ENCODE results near the gene PDLIM1. TPM values are rescaled to one million over a fixed set of nuclear protein-coding genes. Genes with fewer than 3 reads are reported as not detected.
A peak's percentile ranks its signal among the peaks of the same experiment; 100 is the strongest.

The PDLIM1 gene
- total RNA-seq, 1 experiment from 2014 or later = 67.4 TPM

DNA sequence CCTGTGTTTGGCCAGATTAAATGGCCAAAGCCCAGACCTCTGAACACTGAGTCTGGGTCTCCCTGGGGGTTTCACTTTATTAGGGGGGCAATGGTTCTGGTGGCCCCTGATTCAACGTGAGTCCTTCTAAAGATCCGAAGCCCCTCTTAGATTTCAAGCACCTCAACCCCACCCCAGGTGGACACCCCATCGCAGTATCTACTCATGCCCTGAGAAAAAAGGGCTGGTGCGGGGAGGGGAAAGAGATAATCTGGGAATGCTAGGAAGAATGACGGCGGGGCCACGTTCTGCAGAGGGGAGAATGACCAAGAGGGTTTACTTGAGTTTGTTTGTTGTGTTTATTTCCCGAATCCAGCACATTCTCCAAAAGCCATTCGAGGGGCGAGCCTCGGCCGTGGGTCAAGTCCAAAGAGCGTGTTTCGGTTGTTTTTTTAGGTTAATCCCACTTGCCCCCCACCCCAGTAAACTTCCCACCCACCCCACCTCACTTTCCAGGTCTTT lies 832 bp downstream of the PDLIM1 start:
- H3K4me2 ChIP-seq (ENCODE audit: low read length) = peak overlapping the region; percentile 88
- intact Hi-C loops (cut with micrococcal nuclease) = no loop called here
- H3K27ac ChIP-seq (ENCODE audit: low read depth, low read length) = peak overlapping the region; percentile 71; the same call in 1 of the 2 replicates
- TF ChIP-seq CBX3 (IDR thresholded peaks at IDR 0.05; ENCODE audit: low read depth) = no peak
- no peak for TF ChIP-seq JUND (IDR thresholded peaks at IDR 0.05)
- TF ChIP-seq EZH2 (IDR thresholded peaks at IDR 0.05) = no peak
- no peak for TF ChIP-seq EZH2phosphoT487 (IDR thresholded peaks at IDR 0.05; ENCODE audit: borderline replicate concordance)
- TF ChIP-seq, protein P1, sequence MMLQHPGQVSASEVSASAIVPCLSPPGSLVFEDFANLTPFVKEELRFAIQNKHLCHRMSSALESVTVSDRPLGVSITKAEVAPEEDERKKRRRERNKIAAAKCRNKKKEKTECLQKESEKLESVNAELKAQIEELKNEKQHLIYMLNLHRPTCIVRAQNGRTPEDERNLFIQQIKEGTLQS (IDR thresholded peaks at IDR 0.05) = no peak
- TF ChIP-seq SRF (IDR thresholded peaks at IDR 0.05; ENCODE audit: low read depth) = no peak
- TF ChIP-seq CEBPB (IDR thresholded peaks at IDR 0.05; ENCODE audit: low read depth) = no peak
- no peak for TF ChIP-seq EGR1 (IDR thresholded peaks at IDR 0.05; ENCODE audit: low read depth)
- no peak for TF ChIP-seq SP1 (IDR thresholded peaks at IDR 0.05; ENCODE audit: low read depth)
- TF ChIP-seq, protein P2, sequence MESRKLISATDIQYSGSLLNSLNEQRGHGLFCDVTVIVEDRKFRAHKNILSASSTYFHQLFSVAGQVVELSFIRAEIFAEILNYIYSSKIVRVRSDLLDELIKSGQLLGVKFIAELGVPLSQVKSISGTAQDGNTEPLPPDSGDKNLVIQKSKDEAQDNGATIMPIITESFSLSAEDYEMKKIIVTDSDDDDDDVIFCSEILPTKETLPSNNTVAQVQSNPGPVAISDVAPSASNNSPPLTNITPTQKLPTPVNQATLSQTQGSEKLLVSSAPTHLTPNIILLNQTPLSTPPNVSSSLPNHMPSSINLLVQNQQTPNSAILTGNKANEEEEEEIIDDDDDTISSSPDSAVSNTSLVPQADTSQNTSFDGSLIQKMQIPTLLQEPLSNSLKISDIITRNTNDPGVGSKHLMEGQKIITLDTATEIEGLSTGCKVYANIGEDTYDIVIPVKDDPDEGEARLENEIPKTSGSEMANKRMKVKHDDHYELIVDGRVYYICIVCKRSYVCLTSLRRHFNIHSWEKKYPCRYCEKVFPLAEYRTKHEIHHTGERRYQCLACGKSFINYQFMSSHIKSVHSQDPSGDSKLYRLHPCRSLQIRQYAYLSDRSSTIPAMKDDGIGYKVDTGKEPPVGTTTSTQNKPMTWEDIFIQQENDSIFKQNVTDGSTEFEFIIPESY (IDR thresholded peaks at IDR 0.05; ENCODE audit: extremely low read depth, insufficient replicate concordance, low read length) = no peak
- TF ChIP-seq, protein P3, sequence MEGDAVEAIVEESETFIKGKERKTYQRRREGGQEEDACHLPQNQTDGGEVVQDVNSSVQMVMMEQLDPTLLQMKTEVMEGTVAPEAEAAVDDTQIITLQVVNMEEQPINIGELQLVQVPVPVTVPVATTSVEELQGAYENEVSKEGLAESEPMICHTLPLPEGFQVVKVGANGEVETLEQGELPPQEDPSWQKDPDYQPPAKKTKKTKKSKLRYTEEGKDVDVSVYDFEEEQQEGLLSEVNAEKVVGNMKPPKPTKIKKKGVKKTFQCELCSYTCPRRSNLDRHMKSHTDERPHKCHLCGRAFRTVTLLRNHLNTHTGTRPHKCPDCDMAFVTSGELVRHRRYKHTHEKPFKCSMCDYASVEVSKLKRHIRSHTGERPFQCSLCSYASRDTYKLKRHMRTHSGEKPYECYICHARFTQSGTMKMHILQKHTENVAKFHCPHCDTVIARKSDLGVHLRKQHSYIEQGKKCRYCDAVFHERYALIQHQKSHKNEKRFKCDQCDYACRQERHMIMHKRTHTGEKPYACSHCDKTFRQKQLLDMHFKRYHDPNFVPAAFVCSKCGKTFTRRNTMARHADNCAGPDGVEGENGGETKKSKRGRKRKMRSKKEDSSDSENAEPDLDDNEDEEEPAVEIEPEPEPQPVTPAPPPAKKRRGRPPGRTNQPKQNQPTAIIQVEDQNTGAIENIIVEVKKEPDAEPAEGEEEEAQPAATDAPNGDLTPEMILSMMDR (IDR thresholded peaks at IDR 0.05 in 2 of 3, conservative IDR thresholded peaks at IDR 0.05 in 1 of 3; ENCODE audit: borderline replicate concordance in 1 of 3, insufficient read depth in 1 of 3, low read depth in 2 of 3, low read length in 2 of 3) = no peak
- no peaks in the 10 kb centered on the region for H3K9me2 ChIP-seq (ENCODE audit: insufficient read depth)
- H4K20me1 ChIP-seq (ENCODE audit: insufficient read depth) = no peaks in the 10 kb centered on the region
- H3K9me3 ChIP-seq (ENCODE audit: control insufficient read depth in 1 of 2, insufficient read depth in 1 of 2, low read depth in 1 of 2, low read length in 2 of 2) = no peaks in the 10 kb centered on the region
- H3K4me3 ChIP-seq (replicated peaks in 1 of 2; ENCODE audit: low read depth in 1 of 2, low read length in 2 of 2) = peak overlapping the region; percentile 77 to 78
- no peak overlapping the region for H2AFZ ChIP-seq (ENCODE audit: low read depth, low read length, poor library complexity, severe bottlenecking)
- no peaks in the 10 kb centered on the region for H3K36me3 ChIP-seq (ENCODE audit: control insufficient read depth in 1 of 2, insufficient read depth in 2 of 2, low read length in 2 of 2)
- peak overlapping the region; percentile 82 for H3K9ac ChIP-seq (ENCODE audit: low read length)
- POLR2A ChIA-PET = no interaction called here
- H3K79me2 ChIP-seq (ENCODE audit: insufficient read depth, low read length) = peaks cover 46% of the 10 kb centered on the region
- BruUV-seq (replicated peaks) = TSS peak; percentile 66
- CTCF ChIA-PET = no interaction called here
- no peaks in the 10 kb centered on the region for H3K27me3 ChIP-seq (ENCODE audit: insufficient read depth, low read length)
- DNase-seq (ENCODE audit: low read depth, low spot score) (no peak), ATAC-seq (no peak)
- H3K4me1 ChIP-seq (ENCODE audit: control insufficient read depth in 1 of 2, insufficient read depth in 2 of 2, low read length in 2 of 2) = peaks cover 10 to 24% of the 10 kb centered on the region in 2 experiments
- RAD21 ChIA-PET (ENCODE audit: low non-redundant PET in 1 of 2, low total read pairs in 2 of 2, uncharacterized antibody in 2 of 2, unreplicated experiment in 2 of 2) = no interaction called here

Data from HCT116 (cell line).